ENCODE data around the gene WAPL. TPM values are rescaled to one million over a fixed set of nuclear protein-coding genes. Genes with fewer than 3 reads are reported as not detected.

The WAPL gene
- total and polyA plus RNA-seq, 10 of the 15 experiments (the other 5 are each of a cell fraction or from before 2014, with no cell fraction given): 15.7 to 45.8 (median 29.0) TPM

DNA sequence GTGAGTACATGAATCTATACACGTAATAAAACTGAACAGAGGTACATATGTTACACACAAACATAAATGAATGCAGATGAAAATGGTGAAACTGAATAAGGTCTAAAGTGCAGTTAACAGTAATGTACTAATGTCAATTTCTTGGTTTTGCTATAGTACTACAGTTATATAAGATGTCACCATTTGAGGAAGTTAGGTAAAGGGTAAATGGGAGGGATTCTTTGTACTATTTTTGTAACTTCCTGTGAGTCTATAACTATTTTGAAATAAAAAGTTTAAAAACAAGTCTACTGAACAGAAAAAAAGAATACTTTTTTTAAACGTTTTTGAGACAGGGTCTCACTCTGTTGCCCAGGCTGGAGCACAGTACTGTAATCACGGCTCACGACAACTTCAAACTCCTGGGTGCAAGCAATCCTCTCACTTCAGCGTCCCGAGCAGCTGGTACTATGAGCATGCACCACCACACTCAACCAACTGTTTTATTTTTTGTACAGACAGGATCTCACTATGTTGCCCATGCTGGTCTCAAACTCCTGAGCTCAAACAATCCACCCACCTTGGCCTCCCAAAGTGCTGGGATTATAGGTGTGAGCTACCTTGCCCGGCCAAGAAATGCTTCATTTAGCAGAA lies 71.5 kb downstream of the WAPL start:
- SMC1A ChIA-PET (ENCODE audit: uncharacterized antibody, unreplicated experiment): interaction anchor here (1.1 to 2.4 kb wide), 3 partner anchors 10 to 39 kb away, joined by 3 to 7 read pairs (median 6); no protein-coding TSS in a partner anchor
- no peak for FAIRE-seq
- Histone ChIP-seq H3K36me3 (ENCODE audit: control insufficient read depth in 2 of 2, insufficient read depth in 2 of 2, low read length in 1 of 2) (peaks cover 10 to 31% of the 10 kb centered on the region in 2 experiments), H3K79me2 (ENCODE audit: control insufficient read depth, insufficient read depth, low read length) (no peaks in the 10 kb centered on the region), H4K20me1 (ENCODE audit: control insufficient read depth, insufficient read depth) (no peaks in the 10 kb centered on the region), H3K27me3 (replicated peaks in 1 of 2; ENCODE audit: control insufficient read depth in 2 of 2, insufficient read depth in 2 of 2, low read length in 1 of 2) (no peaks in the 10 kb centered on the region), H3K9me3 (replicated peaks; ENCODE audit: control insufficient read depth, insufficient read depth, low read length) (no peaks in the 10 kb centered on the region; the same call in 2 of the 3 replicates), H2AFZ (ENCODE audit: control insufficient read depth, low read depth, low read length) (no peak overlapping the region), H3K27ac (ENCODE audit: control insufficient read depth, insufficient read depth) (no peak overlapping the region), H3K4me1 (ENCODE audit: control insufficient read depth, insufficient read depth, low read length) (no peaks in the 10 kb centered on the region; the same call in 1 of the 2 replicates), H3K9ac (ENCODE audit: control insufficient read depth, insufficient read depth, low read length) (no peak overlapping the region), H3K4me2 (ENCODE audit: control insufficient read depth, insufficient read depth) (no peak overlapping the region), H3K4me3 (no peak overlapping the region)
- DNase-seq (ENCODE audit: low read depth, low spot score): no peak
- intact Hi-C loops (cut with micrococcal nuclease; ENCODE audit: unreplicated experiment): no loop called here
- RAD21 ChIA-PET (ENCODE audit: unreplicated experiment): no interaction called here
- CTCF ChIA-PET: interaction anchor here (3.8 kb wide), 1 partner anchor 13 kb away, joined by 18 read pairs; no protein-coding TSS in a partner anchor
- in situ Hi-C loops (cut with MboI): no loop called here
- POLR2A ChIA-PET: no interaction called here
- ATAC-seq: peak; percentile 41; the same call in 1 of the 3 replicates
- 46% methylated on average over 7 of the region's 7 CpGs for WGBS (ENCODE audit: insufficient coverage, insufficient replicate concordance, low lambda C conversion rate, missing lambda C conversion rate)
- no TSS peak for BruUV-seq (replicated peaks)
- 0 out of 2 replicates have a peak, but pooled peaks have one; percentile 37 for TF ChIP-seq GABPA (IDR thresholded peaks at IDR 0.05; ENCODE audit: low read depth)
- TF ChIP-seq MEF2B (IDR thresholded peaks at IDR 0.05; ENCODE audit: partially characterized antibody, poor library complexity, severe bottlenecking): no peak
- TF ChIP-seq STAT1 (conservative IDR thresholded peaks at IDR 0.05): no peak

DNA sequence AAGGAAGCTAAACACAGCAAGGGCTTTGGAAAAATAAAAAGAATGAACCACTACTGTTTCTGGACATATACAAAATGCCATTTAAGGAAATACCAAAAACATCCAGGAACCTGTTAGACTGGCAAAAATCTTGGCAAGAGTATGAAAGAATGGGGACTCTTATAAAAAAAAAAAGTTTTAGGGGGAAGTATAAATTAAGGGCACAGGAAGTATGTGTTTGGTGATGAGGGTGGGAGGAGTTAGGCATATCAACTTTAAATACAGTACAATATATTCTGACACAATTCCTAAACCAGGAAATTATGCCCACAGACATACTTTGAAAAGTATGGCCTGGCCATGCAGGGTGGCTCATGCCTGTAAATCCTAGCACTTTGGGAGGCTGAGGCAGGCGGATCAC lies 74.2 kb downstream of the WAPL start:
- ATAC-seq (no peak), FAIRE-seq (no peak), DNase-seq (ENCODE audit: low read depth, low spot score) (no peak)
- RAD21 ChIA-PET (ENCODE audit: unreplicated experiment): interaction anchor here (0.9 to 1.6 kb wide), 3 partner anchors 31 to 58 kb away, joined by 3 to 4 read pairs (median 3); no protein-coding TSS in a partner anchor
- 96% methylated on average over 1 of the region's 1 CpG for WGBS (ENCODE audit: insufficient coverage, insufficient replicate concordance, low lambda C conversion rate, missing lambda C conversion rate)
- no peak overlapping the region for H3K9ac ChIP-seq (ENCODE audit: control insufficient read depth, insufficient read depth, low read length)
- no peaks in the 10 kb centered on the region for H4K20me1 ChIP-seq (ENCODE audit: control insufficient read depth, insufficient read depth)
- in situ Hi-C loops (cut with MboI): no loop called here
- no peak overlapping the region for H3K27ac ChIP-seq (ENCODE audit: control insufficient read depth, insufficient read depth)
- CTCF ChIA-PET: interaction anchor here (0.6 to 3.8 kb wide), 4 partner anchors 10 to 868 kb away, joined by 3 to 18 read pairs (median 3); no protein-coding TSS in a partner anchor
- no peaks in the 10 kb centered on the region; the same call in 2 of the 3 replicates for H3K9me3 ChIP-seq (replicated peaks; ENCODE audit: control insufficient read depth, insufficient read depth, low read length)
- BruUV-seq (replicated peaks): no TSS peak
- POLR2A ChIA-PET: interaction anchor here (0.6 to 0.9 kb wide), 3 partner anchors 47 to 130 kb away, joined by 3 read pairs; no protein-coding TSS in a partner anchor
- no peak overlapping the region for H3K4me2 ChIP-seq (ENCODE audit: control insufficient read depth, insufficient read depth)
- H3K4me3 ChIP-seq: no peak overlapping the region
- no peak for TF ChIP-seq YBX1 (IDR thresholded peaks at IDR 0.05)
- TF ChIP-seq RELA (IDR thresholded peaks at IDR 0.05; ENCODE audit: borderline replicate concordance, partially characterized antibody): no peak
- TF ChIP-seq GABPA (IDR thresholded peaks at IDR 0.05; ENCODE audit: low read depth): peak; percentile 35; the same call in 1 of the 2 replicates
- TF ChIP-seq SP1 (IDR thresholded peaks at IDR 0.05; ENCODE audit: low read depth, low read length): no peak
- no peak for TF ChIP-seq BHLHE40 (IDR thresholded peaks at IDR 0.05; ENCODE audit: borderline replicate concordance in 1 of 2, low read depth in 2 of 2, low read length in 1 of 2)
- TF ChIP-seq, protein P1, sequence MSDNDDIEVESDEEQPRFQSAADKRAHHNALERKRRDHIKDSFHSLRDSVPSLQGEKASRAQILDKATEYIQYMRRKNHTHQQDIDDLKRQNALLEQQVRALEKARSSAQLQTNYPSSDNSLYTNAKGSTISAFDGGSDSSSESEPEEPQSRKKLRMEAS (IDR thresholded peaks at IDR 0.05; ENCODE audit: low read depth, low read length): no peak
- TF ChIP-seq REST (IDR thresholded peaks at IDR 0.05; ENCODE audit: low read depth, low read length): no peak
- peaks cover 9 to 20% of the 10 kb centered on the region in 2 experiments for H3K36me3 ChIP-seq (ENCODE audit: control insufficient read depth in 2 of 2, insufficient read depth in 2 of 2, low read length in 1 of 2)
- SMC1A ChIA-PET (ENCODE audit: uncharacterized antibody, unreplicated experiment): interaction anchor here (0.9 to 2.3 kb wide), 6 partner anchors 8 to 65 kb away, joined by 3 to 7 read pairs (median 4); no protein-coding TSS in a partner anchor
- no peaks in the 10 kb centered on the region for H3K27me3 ChIP-seq (replicated peaks in 1 of 2; ENCODE audit: control insufficient read depth in 2 of 2, insufficient read depth in 2 of 2, low read length in 1 of 2)
- H3K79me2 ChIP-seq (ENCODE audit: control insufficient read depth, insufficient read depth, low read length): no peaks in the 10 kb centered on the region
- intact Hi-C loops (cut with micrococcal nuclease; ENCODE audit: unreplicated experiment): no loop called here
- H3K4me1 ChIP-seq (ENCODE audit: control insufficient read depth, insufficient read depth, low read length): no peaks in the 10 kb centered on the region; the same call in 1 of the 2 replicates
- H2AFZ ChIP-seq (ENCODE audit: control insufficient read depth, low read depth, low read length): no peak overlapping the region
